MCF 10A (cell line): ENCODE data around the gene AMACR. TPM values are rescaled to one million over a fixed set of nuclear protein-coding genes. Genes with fewer than 3 reads are reported as not detected.

Experiments used
- BruUV-seq: library from RNA; stranded (reverse); fragments of 400-500 nt; replicated peaks from 2 replicates; lab custom pipeline; 2021; lab: Mats Ljungman, UMichigan
- CTCF ChIA-PET: fragments of 300-600 bp; sonication (Branson Sonifier 250); formaldehyde crosslinking; extraction: SDS; loops from one replicate; lab custom pipeline; 2021; ENCODE audit warnings: antibody characterized with exemption, inconsistent platforms; lab: Yijun Ruan, JAX
- POLR2A ChIA-PET: fragments of 300-600, 350-650 bp; sonication (Branson Sonifier 250); formaldehyde crosslinking; extraction: SDS; loops from one replicate; lab custom pipeline; 2020; ENCODE audit warnings: antibody characterized with exemption, inconsistent platforms; lab: Yijun Ruan, JAX
- DNase-seq: peaks from one replicate; pipeline ENCODE4 v3.0.0-alpha.2; 2018; ENCODE audit not compliant: unreplicated experiment
- H3K27ac Mint-ChIP-seq: one replicate; pipeline ENCODE4 v1.8.0; 2022; ENCODE audit warnings: mild to moderate bottlenecking, low read depth, mixed read lengths; ENCODE audit not compliant: unreplicated experiment
- H3K27me3 Mint-ChIP-seq: one replicate; pipeline ENCODE4 v1.8.0; 2022; ENCODE audit warnings: mixed read lengths; ENCODE audit not compliant: insufficient read depth, unreplicated experiment
- H3K36me3 Mint-ChIP-seq: one replicate; pipeline ENCODE4 v1.8.0; 2022; ENCODE audit warnings: mild to moderate bottlenecking, moderate library complexity, mixed read lengths; ENCODE audit not compliant: insufficient read depth, unreplicated experiment
- H3K4me1 Mint-ChIP-seq: one replicate; pipeline ENCODE4 v1.8.0; 2022; ENCODE audit warnings: mixed read lengths; ENCODE audit not compliant: insufficient read depth, unreplicated experiment
- H3K4me3 Mint-ChIP-seq: one replicate; pipeline ENCODE4 v1.8.0; 2022; ENCODE audit warnings: mild to moderate bottlenecking, moderate library complexity, mixed read lengths; ENCODE audit not compliant: unreplicated experiment
- H3K9me3 Mint-ChIP-seq: one replicate; pipeline ENCODE4 v1.8.0; 2022; ENCODE audit warnings: mixed read lengths; ENCODE audit not compliant: unreplicated experiment
- CTCF ChIP-seq: fragments of 200-600 bp; IDR thresholded peaks from one replicate; pipeline ENCODE4 v1.8.0; 2022; ENCODE audit warnings: antibody characterized with exemption, mild to moderate bottlenecking; ENCODE audit not compliant: unreplicated experiment
- intact Hi-C: fragments of 100-400 bp; cut with micrococcal nuclease; formaldehyde crosslinking; loops from 2 replicates; pipeline ENCODE4 v1.14.1; 2022
- total RNA-seq: library from RNA; stranded (reverse); gene quantifications from 2 replicates; pipeline ENCODE4 v1.2.3, GENCODE V29; 2022

Gene AMACR
- total RNA-seq, 1 experiment from 2014 or later = 7.9 TPM

GRCh38 chr5:33937017-33937706, 70.7 kb downstream of the AMACR start:
- no peak overlapping the region for H3K27ac Mint-ChIP-seq
- no peak for TF ChIP-seq CTCF
- H3K27me3 Mint-ChIP-seq = peaks cover 45% of the 10 kb centered on the region
- DNase-seq = no peak
- no peaks in the 10 kb centered on the region for H3K36me3 Mint-ChIP-seq
- H3K9me3 Mint-ChIP-seq = no peaks in the 10 kb centered on the region
- intact Hi-C loops = loop anchor here (10.0 kb wide), 1 partner anchor 462 kb away; no protein-coding TSS in a partner anchor
- H3K4me3 Mint-ChIP-seq = no peak overlapping the region
- H3K4me1 Mint-ChIP-seq = peaks cover 7% of the 10 kb centered on the region
- BruUV-seq = no TSS peak
- ChIA-PET CTCF (interaction anchor here (4.7 to 7.3 kb wide), 2 partner anchors 467 to 502 kb away, joined by 30 to 72 read pairs; no protein-coding TSS in a partner anchor), POLR2A (no interaction called here)

GRCh38 chr5:33936381-33937016, 71.4 kb downstream of the AMACR start, which contains the start of gene RXFP3:
Gene RXFP3, plus strand, starts transcription at chr5:33936386. Its CDS starts 355 bp downstream, at chr5:33936741.
- intact Hi-C loops = loop anchor here (10.0 kb wide), 1 partner anchor 462 kb away; no protein-coding TSS in a partner anchor
- H3K36me3 Mint-ChIP-seq = no peaks in the 10 kb centered on the region
- H3K9me3 Mint-ChIP-seq = no peaks in the 10 kb centered on the region
- ChIA-PET POLR2A (no interaction called here), CTCF (interaction anchor here (0.6 to 7.3 kb wide), 11 partner anchors 9 to 1124 kb away, joined by 3 to 72 read pairs (median 3); no protein-coding TSS in a partner anchor)
- no peak for TF ChIP-seq CTCF
- H3K4me1 Mint-ChIP-seq = peaks cover 7% of the 10 kb centered on the region
- BruUV-seq = no TSS peak
- DNase-seq = no peak
- H3K27ac Mint-ChIP-seq = no peak within 1 kb of the TSS
- H3K27me3 Mint-ChIP-seq = peaks cover 45% of the 10 kb centered on the region
- H3K4me3 Mint-ChIP-seq = no peak within 1 kb of the TSS

Other genes with a start within 250 kb of the AMACR start
- gene ADAMTS12, start 116.1 kb downstream of the AMACR start, total RNA-seq = not detected in 2 replicates
- gene RXFP3, start 71.7 kb downstream of the AMACR start, total RNA-seq = not detected in 2 replicates
- gene SLC45A2, start 23.4 kb downstream of the AMACR start, total RNA-seq = not detected in 2 replicates
- 0.49 and 0.64 TPM in 2 replicates for gene C1QTNF3, start 35.2 kb upstream of the AMACR start, total RNA-seq